ENCODE measurements around the gene CPE.
"Not testable (repeated sequence)": the region's sequence is repeated elsewhere in the genome, so short reads cannot be mapped to it uniquely, and the experiment has no call there.

The CPE gene

DNA sequence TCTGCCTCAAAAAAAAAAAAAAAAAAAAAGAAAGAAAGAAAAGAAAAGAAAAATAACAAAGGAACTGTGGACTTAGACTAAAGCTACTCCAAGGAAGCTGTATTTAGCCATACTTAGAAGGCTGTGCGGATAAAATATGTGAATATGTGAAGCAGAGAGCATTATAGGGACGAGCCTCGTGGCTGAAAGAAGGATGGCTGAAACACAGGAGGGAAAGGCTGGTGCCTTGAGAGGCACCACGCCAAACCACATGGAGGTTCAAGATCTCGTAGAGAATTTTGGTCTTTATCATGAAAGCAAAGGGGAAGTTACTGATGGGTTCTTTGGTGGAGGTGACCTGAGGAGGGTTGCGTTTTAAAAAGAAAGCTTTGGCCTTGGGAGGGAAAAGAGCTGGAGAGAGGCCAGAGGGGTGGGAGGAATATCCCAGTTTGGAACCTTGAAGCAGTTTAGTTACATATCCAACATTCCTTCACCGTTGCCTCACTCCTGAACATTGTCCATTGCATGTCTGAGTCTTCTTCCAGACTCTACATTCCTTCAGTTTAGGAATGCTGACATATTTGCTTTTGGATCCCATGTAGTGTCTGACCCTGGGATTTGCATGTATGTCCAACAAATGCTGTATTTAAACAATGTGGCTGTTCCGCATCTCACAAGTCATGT, 82.5 kb downstream of the CPE start:
- DNase-seq (ENCODE audit: low read depth, low spot score): peak; percentile 23

DNA sequence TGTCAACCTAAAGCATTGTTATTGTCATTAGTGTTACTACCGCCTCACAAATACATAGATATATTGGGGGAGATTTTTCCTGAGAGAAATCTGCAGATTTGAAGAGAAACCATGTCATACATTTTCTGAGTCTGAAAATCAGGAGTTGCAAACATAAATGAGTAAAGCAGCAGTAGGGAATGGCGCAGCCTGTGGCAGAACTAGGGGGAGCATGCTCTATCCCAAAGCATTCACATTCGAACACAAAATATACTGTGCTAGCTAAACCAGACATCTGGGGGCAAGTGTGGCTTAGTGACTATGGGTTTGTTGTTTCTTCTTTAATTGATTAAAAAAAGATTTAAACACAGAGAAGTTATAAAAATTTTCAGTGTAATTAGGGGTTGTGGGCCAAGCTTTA, 83.2 kb downstream of the CPE start:
- DNase-seq (ENCODE audit: low read depth, low spot score): no peak

DNA sequence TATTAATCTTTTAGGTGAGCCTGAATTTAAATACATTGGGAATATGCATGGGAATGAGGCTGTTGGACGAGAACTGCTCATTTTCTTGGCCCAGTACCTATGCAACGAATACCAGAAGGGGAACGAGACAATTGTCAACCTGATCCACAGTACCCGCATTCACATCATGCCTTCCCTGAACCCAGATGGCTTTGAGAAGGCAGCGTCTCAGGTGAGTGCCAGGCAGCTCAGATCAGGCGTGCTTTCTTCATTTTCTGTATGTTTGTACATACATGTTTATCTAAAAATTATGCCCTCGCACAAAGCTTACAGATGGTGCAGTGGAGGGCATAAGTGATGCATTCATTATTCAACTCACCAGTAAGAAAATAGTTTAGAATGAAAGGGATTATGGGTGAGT, 85.6 kb downstream of the CPE start:
- no peak for DNase-seq (ENCODE audit: low read depth, low spot score)

DNA sequence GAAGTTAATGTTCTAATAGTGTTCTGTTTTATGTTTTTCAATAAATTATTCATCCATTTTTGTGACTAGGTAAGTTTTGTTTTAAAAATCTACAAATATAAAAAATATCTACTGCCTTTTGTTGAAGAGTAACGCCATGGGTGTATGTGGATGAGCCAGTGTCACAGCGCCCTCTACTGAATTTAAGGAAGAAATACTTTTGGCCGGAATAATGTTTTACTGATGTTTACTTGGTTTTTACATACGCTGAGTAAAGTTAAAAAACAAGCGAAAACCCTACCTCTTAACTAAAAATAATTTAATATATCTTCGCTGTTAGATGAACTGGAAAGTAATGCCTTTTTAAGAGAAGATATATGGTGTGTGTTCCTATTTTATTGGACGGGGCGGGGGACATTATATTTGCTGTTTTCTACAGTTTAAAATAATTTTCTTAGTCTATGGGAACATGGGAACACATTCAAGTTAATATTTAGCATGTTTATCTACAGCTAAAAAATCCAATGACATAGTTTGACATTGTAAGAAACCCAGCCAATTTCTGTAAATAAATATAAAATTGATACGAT, 86.1 kb downstream of the CPE start:
- DNase-seq (ENCODE audit: low read depth, low spot score): no peak

DNA sequence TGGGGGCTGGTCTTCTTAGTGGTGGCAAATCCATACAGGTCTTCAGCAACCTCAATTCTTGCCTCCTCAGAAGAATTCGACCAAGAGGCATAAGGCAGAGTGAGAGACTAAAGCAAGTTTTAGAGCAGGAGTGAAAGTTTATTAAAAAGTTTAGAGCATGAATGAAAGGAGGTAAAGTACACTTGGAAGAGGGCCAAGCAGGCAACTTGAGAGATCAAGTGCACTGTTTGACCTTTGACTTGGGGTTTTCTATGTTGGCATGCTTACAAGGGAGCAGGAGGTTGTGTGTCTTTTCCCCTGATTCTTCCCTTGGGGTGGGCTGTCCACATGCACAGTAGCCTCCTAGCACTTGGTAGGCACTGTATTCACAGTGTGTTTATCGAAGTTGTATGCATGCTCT, 91.2 kb downstream of the CPE start:
- no peak for DNase-seq (ENCODE audit: low read depth, low spot score)

DNA sequence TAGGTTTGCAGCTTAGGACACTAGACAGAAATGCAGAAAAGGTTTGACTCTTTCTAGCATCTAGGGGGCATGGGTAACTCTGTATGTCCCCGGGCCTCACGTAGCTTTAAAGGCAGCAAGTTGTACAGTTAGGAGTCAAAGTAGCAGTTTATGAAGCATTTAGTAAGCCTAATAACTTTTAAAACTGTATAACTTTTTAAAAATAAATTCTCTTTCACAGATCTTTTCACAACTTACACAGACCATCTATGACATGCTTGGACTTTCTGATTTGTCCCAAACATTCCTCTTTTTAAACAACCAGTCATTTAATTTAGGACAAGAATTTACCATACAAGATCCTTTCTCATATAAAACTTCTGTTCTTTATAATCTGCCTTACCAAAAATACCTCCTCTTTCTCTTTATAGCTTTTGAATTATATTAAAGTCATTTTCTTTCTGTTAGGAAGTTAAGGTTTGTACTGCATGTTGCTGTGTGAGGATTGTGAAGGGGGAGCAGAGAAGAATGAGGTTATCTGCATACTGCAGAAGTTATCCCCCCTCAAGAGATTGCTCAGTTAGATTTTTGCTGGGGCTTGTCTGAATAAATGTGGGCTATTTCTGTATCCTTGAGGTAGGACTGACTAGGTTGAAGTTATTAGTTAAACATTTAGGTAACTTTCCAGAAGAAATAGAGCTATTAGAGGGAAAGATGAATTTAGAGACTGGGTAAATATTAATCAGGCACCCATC, 94.3 kb downstream of the CPE start:
- DNase-seq (ENCODE audit: low read depth, low spot score): no peak

DNA sequence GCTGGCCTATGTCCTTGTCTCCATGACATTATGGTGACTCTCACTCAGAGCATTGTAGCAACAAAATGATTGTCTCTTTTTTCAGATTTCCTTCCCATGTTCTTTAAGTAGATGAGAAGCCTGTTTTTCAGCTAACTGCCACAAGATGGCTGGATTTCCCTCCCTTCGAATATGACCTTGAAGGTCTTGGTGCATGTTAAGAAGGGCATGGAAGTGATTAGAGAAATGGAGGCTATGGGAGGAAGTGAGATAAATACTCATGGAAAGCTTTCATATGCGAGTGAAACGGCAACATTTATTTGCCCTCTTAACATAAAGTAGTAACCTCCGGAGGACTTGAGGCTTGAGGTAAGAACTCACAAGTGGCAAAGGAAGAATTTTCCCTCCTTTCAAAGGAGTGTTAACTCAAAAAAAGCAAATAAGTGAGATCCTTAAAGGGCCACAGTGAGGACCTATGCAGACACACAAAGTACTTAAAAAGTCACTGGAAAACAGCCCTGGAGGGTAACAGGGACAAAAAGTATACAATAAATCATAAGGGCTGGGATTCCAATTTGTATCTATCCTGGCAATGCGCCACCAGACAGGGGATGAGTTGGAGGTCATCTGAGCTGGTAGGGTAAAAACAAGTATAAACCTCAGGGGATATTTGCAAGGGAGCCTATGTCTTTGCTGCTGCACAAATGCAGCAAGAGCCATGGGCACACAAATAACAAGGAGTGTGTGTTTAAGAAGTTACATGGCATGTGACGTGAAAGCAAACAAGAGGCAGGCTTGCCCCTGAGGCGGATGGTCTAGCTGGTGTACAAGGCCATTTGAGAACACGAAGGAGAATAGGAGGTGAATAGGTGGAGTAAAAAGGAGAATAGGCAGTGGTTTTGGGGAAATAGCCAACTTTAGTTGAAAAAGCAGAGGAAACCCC, 96.2 kb downstream of the CPE start:
- no peak for DNase-seq (ENCODE audit: low read depth, low spot score)

DNA sequence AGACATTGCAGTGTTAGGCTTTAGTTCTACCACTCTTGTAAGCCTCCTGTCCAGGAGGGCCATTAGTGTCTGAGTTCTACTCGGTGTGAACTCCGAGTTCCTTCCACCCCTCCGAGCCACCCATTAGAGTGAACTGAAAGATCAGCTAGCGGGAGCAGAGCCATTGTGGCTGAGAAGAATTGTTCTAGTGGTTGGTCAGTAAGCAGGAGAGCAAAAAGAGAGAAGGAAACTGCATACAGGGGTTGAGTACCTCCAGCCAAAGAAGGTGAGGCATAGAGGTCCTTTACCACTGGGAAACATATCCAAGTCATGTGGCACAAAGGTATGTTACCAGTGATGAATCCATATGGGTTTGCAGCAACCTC, 96.9 kb downstream of the CPE start:
- DNase-seq (ENCODE audit: low read depth, low spot score): no peak

DNA sequence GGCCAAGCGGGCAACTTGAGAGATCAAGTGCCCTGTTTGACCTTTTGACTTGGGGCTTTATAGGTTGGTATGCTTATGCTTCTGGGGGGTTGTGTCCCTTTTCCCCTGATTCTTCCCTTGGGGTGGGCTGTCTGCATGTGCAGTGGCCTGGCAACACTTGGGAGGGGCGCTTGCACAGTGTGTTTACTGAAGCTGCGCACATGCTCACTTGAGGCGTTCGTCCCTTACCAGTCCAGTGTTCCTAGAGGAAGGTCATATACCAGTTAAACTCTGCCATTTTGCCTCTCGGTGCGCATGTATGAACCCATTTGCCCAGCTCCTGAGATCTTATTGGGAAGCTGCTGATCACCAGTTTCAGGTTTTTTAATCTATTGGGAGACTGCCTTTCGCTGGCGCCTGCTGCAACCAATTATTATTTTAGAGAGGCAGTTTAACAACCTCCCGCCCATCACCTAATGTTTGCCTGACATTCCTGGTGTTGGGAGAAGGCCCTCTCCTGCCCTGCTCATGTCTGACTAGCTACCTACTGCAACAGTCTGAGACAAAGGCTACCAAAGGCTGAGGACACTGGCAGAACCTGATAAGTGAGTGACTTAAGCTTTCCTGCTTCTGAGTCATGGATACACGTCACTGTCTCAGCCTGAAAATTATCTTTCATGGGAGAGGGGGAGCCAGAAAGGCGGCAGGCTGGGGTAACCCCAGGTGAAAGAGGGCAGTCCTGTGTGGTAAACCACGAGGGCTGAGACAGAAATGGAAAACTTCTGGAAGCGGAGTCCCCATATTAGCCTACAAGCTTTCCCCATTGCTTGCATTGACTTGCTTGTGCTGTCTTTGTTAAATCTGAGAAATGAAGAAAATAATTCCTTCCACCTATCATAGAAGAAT, 97.6 kb downstream of the CPE start:
- no peak for DNase-seq (ENCODE audit: low read depth, low spot score)

DNA sequence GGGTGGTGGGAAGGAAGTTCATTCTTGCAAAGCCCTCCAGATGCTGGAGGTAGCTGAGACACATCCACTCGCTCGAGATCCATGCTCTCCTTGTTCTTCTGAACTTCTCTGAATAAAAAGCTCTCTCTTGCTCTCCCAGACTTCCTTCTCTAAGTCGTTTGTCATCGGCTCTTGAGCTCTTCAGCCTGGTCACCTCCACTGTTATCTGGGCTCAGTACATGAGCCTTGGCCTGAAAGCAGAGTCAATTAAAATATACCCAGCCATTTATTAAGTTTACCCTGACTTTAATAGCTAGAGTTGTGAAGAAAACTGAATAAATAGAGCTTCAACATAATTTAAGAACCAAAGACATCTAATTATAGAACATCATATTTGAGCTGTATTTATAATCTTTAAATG, 99.0 kb downstream of the CPE start:
- no peak for DNase-seq (ENCODE audit: low read depth, low spot score)

DNA sequence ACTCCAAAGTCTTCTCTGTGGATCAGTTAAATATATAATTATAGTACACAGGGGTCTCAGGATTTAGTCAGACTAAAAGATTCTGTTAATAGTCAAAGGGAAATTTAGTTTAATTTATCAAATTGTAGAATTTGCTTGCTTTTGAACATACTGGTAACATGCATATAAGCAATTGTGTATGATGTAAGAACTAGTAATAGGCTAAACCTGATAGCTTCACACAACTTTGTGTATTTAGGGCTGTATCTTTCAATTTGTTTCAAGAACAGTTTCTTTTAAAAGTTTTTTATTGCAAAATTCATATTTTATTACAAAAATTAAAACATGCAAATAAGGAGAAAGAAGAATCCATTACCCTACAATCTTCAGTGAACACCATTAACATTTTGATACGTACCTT, 99.5 kb downstream of the CPE start:
- no peak for DNase-seq (ENCODE audit: low read depth, low spot score)

DNA sequence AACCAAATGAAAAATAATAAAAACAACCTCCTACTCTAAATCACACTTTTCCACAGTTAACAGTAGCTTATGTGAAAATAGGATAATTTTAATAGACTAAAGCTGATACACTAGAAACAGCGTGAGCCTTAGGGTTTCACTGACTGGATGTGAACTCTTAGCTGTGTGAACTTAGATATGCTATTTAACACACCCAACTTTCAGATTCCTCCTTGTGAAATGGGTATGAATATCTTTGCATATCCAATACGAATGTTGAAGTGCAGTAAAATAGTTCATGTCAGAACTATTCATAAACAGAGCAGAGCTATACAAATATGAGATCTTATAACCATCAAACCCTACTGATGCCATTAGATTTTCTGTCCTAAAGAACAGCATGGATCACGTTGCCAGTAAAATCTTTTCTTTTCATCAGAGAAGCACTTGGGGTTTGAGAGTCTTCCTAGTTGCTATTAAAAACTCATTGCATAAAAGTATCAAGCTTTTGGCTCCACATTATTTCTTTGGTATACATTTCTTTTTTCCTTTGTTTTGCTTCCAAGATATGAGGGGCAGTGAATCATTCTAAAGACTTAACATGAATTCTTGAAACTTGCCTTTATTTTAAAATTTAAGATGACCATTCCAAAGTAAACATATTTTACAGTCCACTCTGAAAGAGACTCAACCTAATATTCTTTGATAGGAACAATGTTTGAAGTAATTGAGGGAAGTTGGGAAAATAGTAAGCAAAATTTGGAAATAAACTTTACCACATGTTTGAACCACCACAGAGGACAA, 102.4 kb downstream of the CPE start:
- DNase-seq (ENCODE audit: low read depth, low spot score): no peak

DNA sequence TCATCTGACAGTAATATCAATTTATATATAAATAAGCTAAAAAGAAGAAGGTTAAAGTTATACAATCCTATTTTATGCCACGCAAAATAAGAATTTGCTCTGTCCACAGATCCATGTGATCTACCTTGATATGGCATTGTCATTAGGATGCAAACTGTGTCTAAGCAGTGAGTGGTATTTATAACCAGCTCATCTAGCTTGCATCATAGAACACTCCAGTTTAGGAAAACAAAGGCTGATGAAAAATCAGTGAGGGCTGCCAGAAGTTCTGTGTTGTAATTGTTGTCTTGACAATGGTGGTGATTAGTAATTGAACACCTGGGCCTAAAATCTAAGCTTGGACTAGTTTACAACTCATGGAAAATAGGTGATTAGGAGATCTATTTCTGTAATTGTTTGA, 111.0 kb downstream of the CPE start:
- no peak for DNase-seq (ENCODE audit: low read depth, low spot score)

DNA sequence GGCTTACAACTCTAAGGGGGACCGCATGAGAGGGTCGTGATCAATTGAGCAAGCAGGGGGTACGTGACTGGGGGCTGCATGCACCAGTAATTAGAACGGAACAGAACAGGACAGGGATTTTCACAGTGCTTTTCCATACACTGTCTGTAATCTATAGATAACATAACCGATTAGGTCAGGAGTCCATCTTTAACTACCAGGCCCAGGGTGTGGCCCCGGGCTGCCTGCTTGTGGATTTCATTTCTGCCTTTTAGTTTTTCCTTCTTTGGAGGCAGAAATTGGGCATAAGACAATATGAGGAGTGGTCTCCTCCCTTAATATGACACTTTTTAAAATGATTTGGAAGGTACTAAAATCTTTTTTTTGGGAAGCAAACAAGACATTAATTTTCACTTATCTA, 113.8 kb downstream of the CPE start:
- not testable (repeated sequence) for DNase-seq (ENCODE audit: low read depth, low spot score)

DNA sequence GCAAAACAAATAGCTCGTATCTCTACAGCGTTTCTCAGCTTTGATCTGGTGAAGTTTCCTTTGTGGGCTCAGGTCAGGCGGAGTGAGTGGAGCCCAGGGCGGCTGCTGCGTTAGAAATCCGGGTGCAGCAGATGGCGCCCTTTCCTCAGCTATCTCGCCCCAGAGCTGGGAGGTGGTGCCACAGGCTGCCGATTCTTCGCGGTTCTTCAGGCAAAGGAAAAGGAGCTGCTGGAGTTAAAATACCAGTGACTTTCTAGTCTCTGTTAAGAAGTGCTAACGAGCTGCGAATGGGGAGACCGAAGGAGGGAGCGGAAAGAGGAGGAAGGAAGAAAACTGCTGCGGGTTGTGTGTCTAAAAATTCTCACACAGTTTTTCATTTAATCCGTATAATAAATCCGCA, 114.6 kb downstream of the CPE start:
- peak; percentile 91 for DNase-seq (ENCODE audit: low read depth, low spot score)

DNA sequence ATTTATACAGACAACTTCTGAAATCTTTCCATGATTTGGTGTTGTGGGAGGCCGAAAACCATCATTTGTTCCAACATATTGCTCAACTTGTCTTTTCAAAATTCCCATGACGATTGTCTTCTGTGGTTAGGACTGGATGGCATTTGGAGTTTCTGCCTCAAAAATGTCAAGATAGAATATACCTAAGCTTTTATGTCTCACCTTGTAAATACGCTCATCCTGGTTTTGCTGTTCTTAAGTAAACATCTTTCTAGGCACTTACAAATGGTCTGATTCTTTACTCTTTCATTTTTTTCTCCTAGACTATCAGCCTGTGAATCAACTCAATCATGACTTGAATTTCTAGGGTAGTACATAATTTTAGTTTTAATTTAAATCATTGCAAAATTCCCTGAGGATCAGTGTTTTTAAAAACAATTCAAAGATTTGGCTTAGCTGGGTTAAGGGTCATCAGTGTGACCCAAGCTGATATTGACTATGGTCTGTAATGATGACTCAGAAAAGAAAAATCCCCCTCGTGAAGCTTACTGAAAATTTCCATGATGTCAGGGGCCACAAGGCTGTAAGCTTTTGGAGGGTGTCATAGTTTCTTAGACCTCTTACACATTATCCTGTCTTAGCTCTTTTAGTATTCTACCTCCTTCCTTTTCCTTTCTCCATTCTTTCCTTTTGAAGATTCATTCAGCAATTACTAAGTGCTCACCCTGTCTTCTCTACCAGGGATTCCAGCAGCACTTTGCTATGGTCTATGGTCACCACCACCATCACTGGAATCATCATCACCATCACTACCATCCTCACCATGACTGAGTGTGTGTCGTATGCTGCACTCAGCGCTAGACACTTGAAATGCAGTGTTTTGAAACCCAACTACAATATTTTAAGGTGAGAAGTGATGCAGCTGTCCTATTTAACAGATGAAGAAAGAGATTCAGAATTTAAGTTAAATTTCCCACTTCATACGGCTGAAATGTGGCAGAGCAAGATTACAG, 124.4 kb downstream of the CPE start:
- peak; percentile 18 for DNase-seq (ENCODE audit: low read depth, low spot score)

DNA sequence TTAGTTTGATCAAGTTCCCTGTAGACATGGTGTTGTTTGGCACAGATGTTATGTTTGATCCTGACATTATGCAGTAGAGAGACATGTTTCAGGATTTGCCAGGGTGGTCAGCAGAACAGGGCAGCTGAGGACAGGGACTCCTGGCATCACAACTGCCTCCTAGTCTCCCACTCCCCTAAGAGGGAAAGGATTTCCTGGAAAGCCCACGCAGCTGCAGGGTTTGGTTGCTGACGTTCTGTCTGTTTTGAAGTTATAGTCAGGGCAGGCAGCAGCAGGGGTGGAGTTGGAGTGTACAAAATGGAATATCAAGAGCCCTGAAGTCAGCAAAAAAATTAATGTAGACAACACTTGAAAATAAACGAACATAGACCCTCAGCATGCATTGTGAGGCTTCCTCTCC, 125.4 kb downstream of the CPE start:
- no peak for DNase-seq (ENCODE audit: low read depth, low spot score)

DNA sequence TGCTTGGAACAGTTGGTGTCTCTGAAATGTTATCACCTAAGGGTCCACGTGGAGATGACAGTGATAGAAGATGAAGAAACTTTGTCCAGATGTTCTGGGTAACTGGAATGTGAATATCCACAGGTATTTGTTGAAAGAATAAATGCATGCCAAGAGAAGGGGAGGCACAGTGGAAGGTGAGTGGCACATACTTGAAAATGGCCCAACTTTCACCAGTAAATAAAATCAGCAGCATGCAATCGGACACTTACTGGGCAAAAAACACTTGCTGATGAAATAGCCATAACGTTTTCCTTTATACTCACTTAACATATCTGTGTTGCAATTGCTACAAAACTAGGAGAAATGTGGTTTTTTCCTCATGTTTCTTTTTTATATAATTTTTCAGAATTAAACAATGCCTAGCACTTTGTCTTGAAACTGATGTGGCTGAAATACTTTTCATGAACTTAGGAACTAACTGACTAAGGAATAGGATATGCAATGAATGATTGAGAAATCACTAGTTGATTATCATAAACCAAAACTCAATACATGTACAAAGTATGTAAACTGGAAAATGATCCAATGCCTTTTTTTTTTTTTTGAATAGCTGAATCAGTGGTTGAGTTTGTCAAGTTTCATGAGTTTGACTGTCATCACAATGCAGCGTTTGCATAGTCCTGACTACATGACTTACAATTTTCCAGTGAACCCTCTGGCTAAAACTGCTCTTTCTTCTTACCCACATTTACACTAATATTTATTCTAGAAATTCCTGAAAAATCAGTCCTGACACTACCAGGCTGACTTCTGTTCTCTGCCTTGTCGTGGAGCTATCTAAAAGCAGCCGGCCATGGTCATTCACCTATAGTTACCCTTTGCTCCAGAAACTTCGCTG, 127.4 kb downstream of the CPE start:
- DNase-seq (ENCODE audit: low read depth, low spot score): no peak
